HG03159 (cell line): ENCODE data around the gene GNMT.
"Not testable (repeated sequence)": the region's sequence is repeated elsewhere in the genome, so short reads cannot be mapped to it uniquely, and the experiment has no call there.

Experiments used
- ATAC-seq: cut with Tn5 transposase; IDR thresholded peaks from one replicate; pipeline ENCODE4 v1.9.1; 2021; ENCODE audit warnings: mild to moderate bottlenecking, moderate library complexity; ENCODE audit not compliant: unreplicated experiment

Gene GNMT

DNA sequence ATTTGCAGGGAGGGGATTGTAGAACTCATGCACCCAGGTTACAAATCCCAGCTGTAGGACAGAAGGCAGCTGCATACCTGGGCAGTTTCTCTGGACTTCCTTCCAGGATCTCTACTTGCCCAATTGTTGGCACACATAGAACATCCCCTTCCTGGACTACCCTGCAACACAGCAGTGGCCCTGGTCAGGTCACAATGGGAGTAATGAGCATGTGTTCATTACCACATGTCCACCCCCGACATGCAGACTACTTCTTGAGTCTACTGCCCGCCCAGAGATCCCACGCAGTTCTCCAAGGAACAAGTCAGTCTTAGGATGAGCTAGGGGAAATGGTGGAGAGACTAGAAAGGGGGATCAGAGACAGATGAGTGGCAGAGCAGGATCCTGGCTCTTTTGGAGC is 13.4 kb downstream of the GNMT start:
- ATAC-seq, result no peak

DNA sequence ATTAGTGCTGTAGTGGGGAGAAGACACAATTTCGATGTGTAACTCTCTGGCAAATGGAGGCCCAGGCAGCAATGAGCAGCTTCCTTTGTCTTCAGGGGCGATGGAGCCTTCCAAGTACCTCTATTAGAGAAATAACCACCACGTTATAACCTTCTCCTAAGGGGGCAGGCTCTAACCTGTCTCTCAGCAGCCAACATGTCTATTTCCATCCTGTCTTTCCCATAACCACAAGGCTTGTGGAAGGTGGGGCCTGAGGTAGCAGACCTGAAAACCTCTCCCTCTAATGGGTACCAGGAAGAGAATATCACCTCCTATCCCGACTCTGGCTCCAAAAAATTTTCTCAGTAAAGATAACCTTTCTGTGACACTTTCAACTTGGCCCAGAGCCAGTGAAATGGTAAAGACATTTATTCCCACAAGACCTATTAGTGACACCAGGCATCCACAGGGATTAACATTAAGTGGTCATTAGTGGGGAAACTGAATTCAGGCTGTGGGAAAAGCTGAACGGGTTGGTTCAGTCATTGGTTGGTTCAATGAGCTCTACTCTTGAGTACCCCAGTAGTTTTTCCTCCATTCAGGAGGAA is 14.5 kb downstream of the GNMT start:
- ATAC-seq, result no peak

DNA sequence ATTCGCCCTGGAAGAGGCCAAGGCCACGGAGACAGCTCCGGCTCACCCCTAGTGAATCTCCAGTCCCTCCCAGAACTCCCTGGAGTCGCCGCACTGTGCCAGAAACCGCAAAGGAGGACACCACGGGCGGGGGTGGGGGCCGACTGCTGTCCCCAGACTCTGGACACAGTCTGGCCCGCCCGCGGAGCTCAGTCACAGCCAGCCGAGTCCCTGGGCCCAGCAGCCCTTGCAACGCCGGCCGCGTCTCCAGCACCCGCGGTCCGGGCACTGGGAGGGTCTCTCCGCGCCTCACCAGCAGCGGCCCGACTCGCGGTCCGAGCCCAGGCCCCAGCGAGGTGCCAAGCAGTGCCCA is 17.9 kb downstream of the GNMT start:
- peak; percentile 14 for ATAC-seq

DNA sequence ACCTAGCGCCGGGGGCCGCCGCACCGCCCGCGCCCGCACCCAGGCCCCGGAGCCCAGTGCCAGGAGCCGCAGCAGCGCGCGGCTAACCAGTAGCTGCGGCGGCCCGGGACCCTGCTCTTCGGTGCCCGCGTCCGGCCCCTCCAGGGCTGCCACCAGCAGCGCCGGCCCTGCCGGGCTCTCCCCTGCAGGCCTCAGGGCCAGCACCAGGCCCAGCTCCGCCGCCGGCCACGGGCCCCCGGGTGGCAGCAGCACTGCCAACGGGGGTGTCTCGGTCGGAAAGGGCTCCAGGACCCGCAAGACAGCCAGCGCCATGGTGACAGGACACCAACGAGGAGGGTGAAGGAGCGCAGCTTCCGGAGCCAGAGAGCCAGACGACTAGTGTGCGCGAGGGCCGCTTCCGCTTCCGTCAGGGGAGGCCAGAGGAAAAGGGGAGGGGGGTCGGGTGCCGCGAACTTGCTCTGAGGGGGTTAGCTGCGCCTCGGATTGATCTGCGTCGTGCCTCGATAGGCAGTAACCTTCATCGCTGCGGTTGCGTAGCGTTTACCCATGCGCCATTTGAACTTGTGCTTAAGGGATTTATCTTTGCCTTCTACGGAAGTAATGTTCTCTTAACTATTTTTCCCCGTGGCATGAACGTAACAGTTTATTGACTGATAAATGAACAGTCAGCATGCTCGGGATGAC is 18.4 kb downstream of the GNMT start, which contains the start of gene PEX6:
PEX6 (minus strand) TSS at position 343 of the 684 bp plus-strand sequence; CDS start at position 312, 31 bp downstream.
- peak; percentile 88 for ATAC-seq

GRCh38 chr6:42979523-42980177 is 19.1 kb downstream of the GNMT start:
- peak; percentile 8 for ATAC-seq

- no peak for ATAC-seq
Measured at GRCh38 chr6:42981836-42982235, 21.3 kb downstream of the GNMT start.

DNA sequence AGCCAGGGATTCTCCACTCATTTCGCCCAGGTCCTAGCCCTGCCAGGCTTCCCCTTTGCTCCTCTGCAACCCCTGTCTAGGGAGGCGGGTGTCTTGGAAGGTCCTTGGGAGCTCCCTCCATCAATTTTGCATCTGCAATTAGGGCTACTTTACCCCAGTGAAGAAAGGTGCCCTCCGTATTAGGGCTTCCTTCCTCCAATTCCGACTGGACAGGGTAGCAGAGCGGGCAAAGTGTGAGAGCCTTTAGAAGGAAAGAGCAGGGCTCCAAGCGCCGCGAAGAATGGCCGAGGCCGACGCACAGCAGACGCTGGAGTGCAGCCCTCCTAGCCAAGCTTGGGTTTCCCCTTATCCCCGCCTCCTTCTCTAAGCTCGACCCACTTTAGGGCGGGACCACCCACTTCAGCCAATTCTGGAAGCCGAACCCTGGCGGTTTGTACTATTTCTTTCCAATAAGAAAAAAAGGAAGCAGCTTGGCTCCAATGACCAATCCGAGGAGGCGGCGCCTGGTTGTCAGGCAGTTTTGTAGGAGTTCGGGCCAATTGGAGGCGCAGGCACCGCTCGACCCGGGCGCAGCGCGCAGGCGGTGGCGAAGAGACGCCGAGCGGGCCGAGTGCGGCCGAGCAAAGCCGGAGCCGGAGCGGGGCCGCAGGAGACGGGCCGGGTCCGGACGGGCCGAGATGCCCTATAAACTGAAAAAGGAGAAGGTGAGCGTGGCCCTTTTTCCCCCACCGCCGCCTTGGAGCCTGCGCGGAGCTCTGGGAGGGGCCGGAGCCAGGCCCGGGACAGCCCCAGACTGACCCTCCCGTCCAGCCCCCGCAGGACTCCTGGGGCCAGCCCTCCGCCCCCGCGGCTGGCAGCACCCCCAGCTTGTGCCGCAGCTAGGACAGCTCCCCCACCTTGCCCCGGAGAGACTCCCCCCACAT is 23.7 kb downstream of the GNMT start, which contains the start of gene PPP2R5D:
PPP2R5D (plus strand) TSS at position 570 of the 923 bp plus-strand sequence; CDS start at position 678, 108 bp downstream.
- ATAC-seq, result peak; percentile 92

DNA sequence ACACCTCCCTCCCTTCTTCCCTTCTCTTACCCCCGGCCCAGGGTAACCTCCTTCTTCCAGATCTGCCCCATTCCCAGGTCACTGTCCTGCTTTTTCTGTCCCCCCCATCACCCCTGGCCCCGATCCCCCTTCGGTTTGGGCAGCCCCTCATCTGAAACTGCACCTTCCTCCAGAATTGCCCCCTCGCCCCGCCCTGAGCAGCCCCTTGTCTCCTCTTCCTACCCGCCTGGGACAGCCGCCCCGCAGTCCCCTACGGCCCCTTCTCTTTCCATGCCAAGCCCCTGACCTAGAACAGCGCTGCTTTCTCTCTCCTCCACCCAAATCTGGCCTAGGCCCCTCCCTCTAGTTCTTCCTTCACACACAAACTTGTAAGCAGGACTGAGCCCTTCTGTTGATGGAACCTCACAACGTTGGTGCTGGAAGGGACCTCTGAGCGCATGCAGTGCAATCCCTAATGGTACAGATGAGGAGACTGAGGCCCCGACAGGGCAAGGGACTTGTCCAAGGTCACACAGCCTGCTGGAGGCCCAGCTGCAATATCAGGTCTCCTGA is 24.4 kb downstream of the GNMT start:
- no peak for ATAC-seq

- no peak for ATAC-seq
Measured at GRCh38 chr6:42987533-42988451, 27.2 kb downstream of the GNMT start.

DNA sequence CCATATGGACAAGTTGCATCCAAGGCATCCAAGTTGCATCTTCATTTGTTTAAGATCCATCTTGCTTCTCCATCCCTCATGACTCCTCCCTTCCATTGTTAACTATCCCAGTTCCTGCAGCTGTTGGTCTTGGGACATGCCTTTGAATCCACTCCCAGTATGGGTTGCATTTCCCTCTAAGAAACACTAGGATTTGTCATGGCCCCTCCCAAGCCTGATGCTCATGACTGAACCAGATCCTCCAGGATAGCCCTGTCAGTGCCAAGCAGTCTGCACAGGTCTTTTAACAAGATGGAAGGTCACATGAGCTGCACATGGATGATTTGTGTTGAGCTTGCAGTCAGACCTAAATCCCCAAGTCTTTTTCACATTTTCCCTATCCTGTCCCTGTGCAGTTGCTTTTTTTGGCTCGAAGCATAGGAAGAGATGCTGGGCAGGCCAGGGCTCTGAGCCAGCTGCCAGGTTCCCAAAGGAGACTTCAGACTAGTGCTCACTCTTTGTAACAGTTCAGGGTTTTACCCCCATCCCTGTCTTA is 28.0 kb downstream of the GNMT start:
- no peak for ATAC-seq

DNA sequence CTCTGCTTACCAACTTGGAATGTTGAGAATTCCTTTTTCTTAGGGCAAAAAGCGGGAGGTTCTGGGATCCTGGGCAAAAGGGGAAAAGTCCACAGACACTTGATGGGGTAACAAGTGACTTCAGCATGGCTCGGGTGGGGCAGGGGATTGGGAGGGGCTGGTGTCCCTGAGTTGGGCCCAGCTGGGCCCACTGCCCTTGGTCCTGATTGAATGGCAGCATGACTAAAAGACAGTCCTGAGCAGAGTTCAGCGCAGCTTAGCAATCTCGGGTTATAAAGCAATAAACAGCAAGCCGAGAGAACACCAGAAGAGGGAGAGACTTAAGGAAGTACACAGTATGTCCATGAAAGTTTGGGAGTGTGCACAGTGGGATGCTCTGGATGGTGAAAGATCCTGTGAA is 29.4 kb downstream of the GNMT start:
- ATAC-seq, result no peak

GRCh38 chr6:42993445-42993844 is 32.9 kb downstream of the GNMT start:
- ATAC-seq, result no peak

- no peak for ATAC-seq
Measured at GRCh38 chr6:42996513-42996912, 36.0 kb downstream of the GNMT start.

- not testable (repeated sequence) for ATAC-seq
Measured at GRCh38 chr6:42998205-42998604, 37.7 kb downstream of the GNMT start.

DNA sequence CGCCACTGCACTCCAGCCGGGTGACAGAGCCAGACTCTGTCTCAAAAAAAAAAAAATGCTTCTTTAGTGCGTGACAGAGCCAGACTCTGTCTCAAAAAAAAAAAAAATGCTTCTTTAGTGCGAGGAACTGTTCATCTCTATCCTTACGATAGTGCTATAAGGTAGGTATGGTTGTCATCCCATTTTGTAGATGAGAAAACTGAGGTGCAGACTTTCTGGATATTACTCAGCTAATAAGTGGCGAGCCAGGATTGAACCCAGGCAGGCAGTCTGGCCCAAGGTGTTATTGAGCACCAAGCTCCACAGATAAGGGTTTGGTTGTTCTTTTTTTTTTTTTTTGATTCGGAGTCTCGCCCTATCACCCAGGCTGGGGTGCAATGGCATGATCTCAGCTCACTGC is 41.3 kb downstream of the GNMT start:
- ATAC-seq, result no peak

DNA sequence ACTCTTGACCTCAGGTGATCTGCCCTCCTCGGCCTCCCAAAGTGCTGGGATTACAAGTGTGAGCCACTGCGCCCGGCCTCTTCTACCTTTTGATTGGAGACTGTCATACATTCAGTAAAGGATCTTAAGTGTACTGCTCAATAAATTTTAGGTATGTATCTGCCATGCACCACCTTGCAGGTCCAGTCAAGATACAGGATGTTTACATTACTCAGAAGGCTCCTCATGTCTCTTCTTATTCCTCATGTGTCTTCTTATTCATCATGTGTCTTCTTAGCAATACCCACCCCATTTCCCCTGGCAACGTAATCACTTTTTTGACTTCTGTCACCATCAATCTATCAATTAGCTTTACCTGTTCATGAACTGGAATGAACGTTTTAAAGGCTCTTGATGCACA is 45.3 kb downstream of the GNMT start:
- ATAC-seq, result no peak

DNA sequence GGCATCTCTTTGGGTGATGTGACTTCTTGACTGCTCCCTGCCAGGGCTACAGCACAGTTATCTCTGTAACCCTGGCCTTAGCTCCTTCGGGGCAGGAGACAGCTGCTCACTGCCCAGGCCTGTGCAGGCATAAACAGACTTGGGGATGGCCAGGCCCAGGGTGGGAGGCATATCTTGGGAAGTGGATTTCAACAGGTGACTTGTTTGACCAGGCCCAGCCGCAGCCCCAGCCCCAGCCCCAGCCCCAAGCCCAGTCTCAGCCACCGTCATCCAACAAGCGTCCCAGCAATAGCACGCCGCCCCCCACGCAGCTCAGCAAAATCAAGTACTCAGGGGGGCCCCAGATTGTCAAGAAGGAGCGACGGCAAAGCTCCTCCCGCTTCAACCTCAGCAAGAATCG is 45.7 kb downstream of the GNMT start:
- ATAC-seq, result no peak

- no peak for ATAC-seq
Measured at GRCh38 chr6:43007126-43007525, 46.6 kb downstream of the GNMT start.

DNA sequence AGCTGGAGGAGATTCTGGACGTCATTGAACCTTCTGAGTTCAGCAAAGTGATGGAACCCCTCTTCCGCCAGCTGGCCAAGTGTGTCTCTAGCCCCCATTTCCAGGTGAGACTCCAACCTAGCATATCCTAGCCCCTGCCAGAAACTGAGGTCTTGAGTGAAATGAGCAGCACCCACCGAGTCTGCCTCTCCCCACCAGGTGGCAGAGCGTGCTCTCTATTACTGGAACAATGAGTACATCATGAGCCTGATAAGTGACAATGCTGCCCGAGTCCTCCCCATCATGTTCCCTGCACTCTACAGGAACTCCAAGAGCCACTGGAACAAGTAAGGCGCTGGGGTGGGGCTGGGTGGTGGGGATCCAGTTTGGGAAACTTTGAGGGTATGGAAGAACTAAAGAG is 48.6 kb downstream of the GNMT start:
- ATAC-seq, result no peak

DNA sequence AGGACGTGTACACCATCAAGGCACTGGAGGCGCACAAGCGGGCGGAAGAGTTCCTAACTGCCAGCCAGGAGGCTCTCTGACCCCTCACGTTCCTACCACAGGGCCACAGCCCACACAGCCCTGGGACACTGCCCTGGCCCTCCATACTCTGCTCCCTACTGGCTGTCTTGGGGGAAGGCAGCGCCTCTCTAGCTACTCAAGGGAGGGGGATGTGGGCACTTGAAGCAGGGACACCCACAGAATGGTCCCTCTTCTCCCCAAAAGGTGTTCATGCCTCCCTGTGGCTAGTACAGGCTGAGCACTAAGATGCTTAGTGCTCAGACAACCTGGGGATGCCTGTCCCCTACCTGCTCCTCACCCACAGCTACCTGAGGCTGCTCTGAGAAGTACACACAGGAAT is 50.7 kb downstream of the GNMT start:
- ATAC-seq, result no peak
